ENCODE data around the gene RBM45.
"Not testable (repeated sequence)": the region's sequence is repeated elsewhere in the genome, so short reads cannot be mapped to it uniquely, and the experiment has no call there.

The RBM45 gene

GRCh38 chr2:178106053-178106452 is 6.2 kb upstream of the RBM45 start:
- no peak overlapping the region for H3K4me3 ChIP-seq (ENCODE audit: low read depth, low read length)

GRCh38 chr2:178108176-178108575 is 4.1 kb upstream of the RBM45 start:
- H3K4me3 ChIP-seq (ENCODE audit: low read depth, low read length) = no peak overlapping the region

GRCh38 chr2:178109813-178110212 is 2.4 kb upstream of the RBM45 start:
- H3K4me3 ChIP-seq (ENCODE audit: low read depth, low read length) = no peak overlapping the region

- no peak overlapping the region for H3K4me3 ChIP-seq (ENCODE audit: low read depth, low read length)
Observed at GRCh38 chr2:178110681-178111080, 1.6 kb upstream of the RBM45 start.

GRCh38 chr2:178111743-178112142 is 494 bp upstream of the RBM45 start:
- H3K4me3 ChIP-seq (ENCODE audit: low read depth, low read length) = no peak overlapping the region

- H3K4me3 ChIP-seq (ENCODE audit: low read depth, low read length) = no peak overlapping the region
Observed at GRCh38 chr2:178114462-178114861, 2.2 kb downstream of the RBM45 start.

GRCh38 chr2:178115271-178115670 is 3.0 kb downstream of the RBM45 start:
- no peak overlapping the region for H3K4me3 ChIP-seq (ENCODE audit: low read depth, low read length)

GRCh38 chr2:178117725-178118124 is 5.5 kb downstream of the RBM45 start:
- no peak overlapping the region for H3K4me3 ChIP-seq (ENCODE audit: low read depth, low read length)

- H3K4me3 ChIP-seq (ENCODE audit: low read depth, low read length) = no peak overlapping the region
Observed at GRCh38 chr2:178119179-178119922, 7.1 kb downstream of the RBM45 start.

GRCh38 chr2:178123163-178123562 is 10.9 kb downstream of the RBM45 start:
- H3K4me3 ChIP-seq (ENCODE audit: low read depth, low read length) = no peak overlapping the region

GRCh38 chr2:178125125-178125524 is 12.9 kb downstream of the RBM45 start:
- no peak overlapping the region for H3K4me3 ChIP-seq (ENCODE audit: low read depth, low read length)

- no peak overlapping the region for H3K4me3 ChIP-seq (ENCODE audit: low read depth, low read length)
Observed at GRCh38 chr2:178125862-178126261, 13.6 kb downstream of the RBM45 start.

- no peak overlapping the region for H3K4me3 ChIP-seq (ENCODE audit: low read depth, low read length)
Observed at GRCh38 chr2:178128836-178129630, 16.8 kb downstream of the RBM45 start.

- no peak overlapping the region for H3K4me3 ChIP-seq (ENCODE audit: low read depth, low read length)
Observed at GRCh38 chr2:178136321-178137025, 24.2 kb downstream of the RBM45 start.

- H3K4me3 ChIP-seq (ENCODE audit: low read depth, low read length) = no peak overlapping the region
Observed at GRCh38 chr2:178142274-178143065, 30.2 kb downstream of the RBM45 start.

GRCh38 chr2:178143481-178143880 is 31.2 kb downstream of the RBM45 start:
- H3K4me3 ChIP-seq (ENCODE audit: low read depth, low read length) = no peak overlapping the region

- no peak overlapping the region for H3K4me3 ChIP-seq (ENCODE audit: low read depth, low read length)
Observed at GRCh38 chr2:178152033-178152432, 39.8 kb downstream of the RBM45 start.

- no peak overlapping the region for H3K4me3 ChIP-seq (ENCODE audit: low read depth, low read length)
Observed at GRCh38 chr2:178152542-178152941, 40.3 kb downstream of the RBM45 start.

GRCh38 chr2:178152977-178153376 is 40.7 kb downstream of the RBM45 start:
- no peak overlapping the region for H3K4me3 ChIP-seq (ENCODE audit: low read depth, low read length)

- H3K4me3 ChIP-seq (ENCODE audit: low read depth, low read length) = not testable (repeated sequence)
Observed at GRCh38 chr2:178153878-178154277, 41.6 kb downstream of the RBM45 start.

GRCh38 chr2:178155524-178155923 is 43.3 kb downstream of the RBM45 start:
- H3K4me3 ChIP-seq (ENCODE audit: low read depth, low read length) = no peak overlapping the region
